Adrenal gland (tissue), 12 donors: Measurements from ENCODE around the gene MAP3K12. TPM values are rescaled to one million over a fixed set of nuclear protein-coding genes. Genes with fewer than 3 reads are reported as not detected.

Source experiments
- DNase-seq, 7 donors: peaks; one replicate each; pipeline ENCODE4 v3.0.0-alpha.2; 2019 to 2020
- H3K27ac ChIP-seq, 5 donors: fragments of 200-600 bp; sonication (generic) in 4 of 5; 1 replicate in 3 of 5; 2 replicates in 2 of 5; pipeline versions ENCODE4 v1.5.1 to v1.8.0; 2016 to 2020; ENCODE audit warnings: mild to moderate bottlenecking in 1 of 5
- H3K27me3 ChIP-seq: fragments of 200-600 bp; 2 replicates; pipeline ENCODE4 v1.8.0; 2021
- H3K36me3 ChIP-seq, 2 donors: fragments of 200-600 bp; replicated peaks in 1 of 2; 1 replicate in 1 of 2; 2 replicates in 1 of 2; pipeline versions ENCODE4 v1.5.1 to v1.8.0; 2018 to 2022
- H3K4me1 ChIP-seq, 2 donors: fragments of 200-600 bp; replicated peaks in 1 of 2; 1 replicate in 1 of 2; 2 replicates in 1 of 2; pipeline versions ENCODE4 v1.5.1 to v1.8.0; 2018 to 2021
- H3K4me3 ChIP-seq, 4 donors: fragments of 200-600 bp; sonication (generic) in 3 of 4; one replicate each; pipeline ENCODE4 v1.5.1; 2016 to 2018
- H3K9me3 ChIP-seq, 3 donors: fragments of 200-600 bp; sonication (generic) in 1 of 3; replicated peaks in 1 of 3; 1 replicate in 2 of 3; 2 replicates in 1 of 3; pipeline versions ENCODE4 v1.5.1 to v1.8.0; 2016 to 2021
- POLR2A ChIP-seq, 2 donors: fragments of 450-650 bp; IDR thresholded peaks; one replicate each; pipeline ENCODE4 v1.6.1; 2017; ENCODE audit warnings: antibody characterized with exemption in 2 of 2, mild to moderate bottlenecking in 2 of 2, moderate library complexity in 1 of 2
- WGBS, 4 donors: extraction: QIAGEN DNeasy Blood & Tissue Kit in 2 of 4; methylation state at CpG; one replicate each; pipeline versions ENCODE4 v1.1.5 to v1.1.7; 2013 to 2017; 5-methylcytosine and 5-hydroxymethylcytosine counted together
- intact Hi-C, 2 donors: fragments of 100-400 bp; cut with DNase I; formaldehyde crosslinking; loops; one replicate each; pipeline versions ENCODE4 v1.14.1 to v1.15.0; 2022 to 2023
- polyA plus RNA-seq, 3 donors: library from polyadenylated mRNA; stranded (reverse); fragments of 200-250 nt in 2 of 3; fragments of 350-450 nt in 1 of 3; fragmentation: Illumina TruSeq in 1 of 3; extraction: RNeasy Lipid Tissue Mini Kit (QIAGEN cat#74804) in 1 of 3; gene quantifications; one replicate each; pipeline ENCODE4 v1.2.3, GENCODE V29; 2013 to 2014
- total RNA-seq, 9 donors: library from RNA; depleted of rRNA in 4 of 9; stranded (reverse); fragments of >200 nt in 4 of 9; fragments of 120-200 nt in 1 of 9; fragmentation: NEBNext Ultra II Directional in 1 of 9; extraction: Animal tissue kit (Norgen Biotek cat#: 25700) in 1 of 9; gene quantifications; one replicate each; pipeline versions ENCODE4 v1.1.0 to v1.2.4, GENCODE V29; 2013 to 2023
- TF ChIP-seq, protein P1 (sequence below), 6 experiments: fragments of 450-650 bp in 4 of 6; fragments of 200-600 bp in 2 of 6; sonication (generic) in 1 of 6; IDR thresholded peaks; 1 replicate in 5 of 6; 2 replicates in 1 of 6; pipeline versions ENCODE4 v1.5.1 to v1.8.0; 2016 to 2021; ENCODE audit warnings: antibody characterized with exemption in 6 of 6, mild to moderate bottlenecking in 2 of 6, moderate library complexity in 1 of 6
- donor health status: healthy with polysubstance abuse.
- donor health status: Bipolar disorder and iron deficiency.
- donor health status: DM: yes; HTN: yes; CAD: no.
- donor health status: DM: no; HTN: no; CAD: no.
- donor health status: DM: no; HTN: no; CAD: no.
- donor health status: DM: yes; HTN: yes; CAD: no.

Gene MAP3K12
- total and polyA plus RNA-seq, 12 donors, result 6.9 to 85.1 (median 16.9) TPM

DNA sequence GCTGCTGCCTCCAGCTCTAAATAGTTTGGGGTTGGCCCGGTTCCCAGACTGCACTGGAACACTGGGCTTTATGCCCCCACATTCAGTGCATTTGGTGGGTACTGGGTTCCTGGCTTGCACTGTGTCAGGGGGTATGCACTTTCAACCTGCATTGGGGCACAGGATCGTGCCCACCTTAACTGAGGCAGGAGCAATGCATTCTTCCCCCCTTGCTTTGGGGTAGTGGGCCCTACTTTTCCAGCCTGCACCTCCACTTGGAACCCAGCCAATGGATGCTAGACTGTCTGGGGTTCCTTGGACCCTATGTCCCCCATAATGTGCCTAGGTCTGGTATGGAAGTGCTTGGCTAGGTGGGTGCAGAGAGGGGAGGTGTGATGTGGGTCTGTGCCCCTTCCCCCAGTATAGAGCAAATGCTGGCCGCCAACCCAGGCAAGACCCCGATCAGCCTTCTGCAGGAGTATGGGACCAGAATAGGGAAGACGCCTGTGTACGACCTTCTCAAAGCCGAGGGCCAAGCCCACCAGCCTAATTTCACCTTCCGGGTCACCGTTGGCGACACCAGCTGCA is 2.4 kb upstream of the MAP3K12 start:
- Histone ChIP-seq H3K9me3 (no peaks in the 10 kb centered on the region), H3K27ac (peak overlapping the region; percentile 92 to 100 (median 99)), H3K27me3 (no peaks in the 10 kb centered on the region), H3K36me3 (peaks cover 0 to 24% of the 10 kb centered on the region in 2 donors), H3K4me3 (peak overlapping the region in 3 of 4 donors; percentile 53 to 74 (median 57)), H3K4me1 (peaks cover 29 to 46% of the 10 kb centered on the region in 2 donors)
- TF ChIP-seq POLR2A (IDR thresholded peaks at IDR 0.05), result no peak
- TF ChIP-seq, protein P1, sequence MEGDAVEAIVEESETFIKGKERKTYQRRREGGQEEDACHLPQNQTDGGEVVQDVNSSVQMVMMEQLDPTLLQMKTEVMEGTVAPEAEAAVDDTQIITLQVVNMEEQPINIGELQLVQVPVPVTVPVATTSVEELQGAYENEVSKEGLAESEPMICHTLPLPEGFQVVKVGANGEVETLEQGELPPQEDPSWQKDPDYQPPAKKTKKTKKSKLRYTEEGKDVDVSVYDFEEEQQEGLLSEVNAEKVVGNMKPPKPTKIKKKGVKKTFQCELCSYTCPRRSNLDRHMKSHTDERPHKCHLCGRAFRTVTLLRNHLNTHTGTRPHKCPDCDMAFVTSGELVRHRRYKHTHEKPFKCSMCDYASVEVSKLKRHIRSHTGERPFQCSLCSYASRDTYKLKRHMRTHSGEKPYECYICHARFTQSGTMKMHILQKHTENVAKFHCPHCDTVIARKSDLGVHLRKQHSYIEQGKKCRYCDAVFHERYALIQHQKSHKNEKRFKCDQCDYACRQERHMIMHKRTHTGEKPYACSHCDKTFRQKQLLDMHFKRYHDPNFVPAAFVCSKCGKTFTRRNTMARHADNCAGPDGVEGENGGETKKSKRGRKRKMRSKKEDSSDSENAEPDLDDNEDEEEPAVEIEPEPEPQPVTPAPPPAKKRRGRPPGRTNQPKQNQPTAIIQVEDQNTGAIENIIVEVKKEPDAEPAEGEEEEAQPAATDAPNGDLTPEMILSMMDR (IDR thresholded peaks at IDR 0.05), result no peak
- DNase-seq, result peak in 1 of 7 donors; percentile 59
- intact Hi-C loops, result loop anchor here (5.0 to 10.0 kb wide), 2 partner anchors 49 to 177 kb away; partner anchors contain the start of genes AAAS (in 1 of the 2) and PCBP2 (in 1 of the 2)
- WGBS, 4 donors, result 58 to 71% (median 60%) methylated on average over 4 to 10 of the region's 10 CpGs

DNA sequence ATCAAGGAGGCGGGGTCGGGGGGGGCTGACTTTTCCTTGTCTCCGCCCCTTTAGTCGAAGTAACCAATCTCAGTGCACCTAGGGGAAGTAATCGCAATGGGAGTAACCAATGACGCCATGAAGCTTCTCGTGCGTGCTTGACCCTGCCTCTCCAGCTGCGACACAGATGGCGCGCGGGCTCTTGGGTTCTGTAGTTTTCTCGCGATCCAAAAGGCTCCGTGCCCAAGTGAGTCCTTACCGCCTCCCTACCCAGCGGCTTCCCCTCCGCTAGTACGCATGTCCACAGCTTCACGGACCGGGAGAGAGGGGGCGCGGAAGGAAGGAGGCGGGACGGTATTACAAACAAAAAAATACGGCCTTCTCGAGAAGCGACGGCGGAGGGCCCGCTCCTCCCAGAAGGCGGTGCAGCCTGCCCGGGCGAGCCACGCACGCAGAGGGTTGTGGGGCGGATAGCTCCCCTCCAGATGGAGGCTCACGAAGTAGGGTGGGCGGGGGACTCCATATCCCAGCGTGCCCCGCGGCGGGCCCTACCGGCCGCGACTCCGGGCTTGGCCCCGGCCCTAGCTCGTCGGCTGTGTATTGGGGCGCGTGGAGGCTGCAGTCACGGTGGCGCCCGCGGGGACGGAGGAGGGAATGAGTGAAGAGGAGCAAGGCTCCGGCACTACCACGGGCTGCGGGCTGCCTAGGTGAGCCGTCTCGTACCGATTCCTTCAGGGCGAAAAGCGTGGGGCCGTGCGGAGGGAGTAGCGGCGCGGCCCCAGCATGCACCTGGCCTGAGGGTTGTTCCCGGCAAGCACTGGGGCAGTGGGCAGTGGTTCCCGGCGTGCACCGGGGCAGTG is 1.7 kb upstream of the MAP3K12 start, which contains the start of gene TARBP2:
TSS of gene TARBP2 (plus strand) at position 508 of the 839 bp plus-strand sequence. CDS start at position 634, 126 bp downstream.
- peak; percentile 96 to 100 (median 99) for DNase-seq
- H3K4me3 ChIP-seq, result peak within 1 kb of the TSS in 3 of 4 donors; percentile 53 to 74 (median 57)
- WGBS, 4 donors, result 0 to 2% (median 0%) methylated on average over 35 to 74 of the region's 74 CpGs
- H3K27me3 ChIP-seq, result no peaks in the 10 kb centered on the region
- peak within 1 kb of the TSS; percentile 92 to 100 (median 99) for H3K27ac ChIP-seq
- H3K4me1 ChIP-seq, result peaks cover 29 to 48% of the 10 kb centered on the region in 2 donors
- peaks cover 0 to 17% of the 10 kb centered on the region in 2 donors for H3K36me3 ChIP-seq
- no peaks in the 10 kb centered on the region for H3K9me3 ChIP-seq
- TF ChIP-seq POLR2A (IDR thresholded peaks at IDR 0.05), result peak; percentile 48 to 71
- TF ChIP-seq, protein P1 (IDR thresholded peaks at IDR 0.05), result peak in 2 of 6 experiments; percentile 3 to 8
- intact Hi-C loops, result loop anchor here (5.0 to 10.0 kb wide), 2 partner anchors 49 to 176 kb away; partner anchors contain the start of genes AAAS (in 1 of the 2) and PCBP2 (in 1 of the 2)

DNA sequence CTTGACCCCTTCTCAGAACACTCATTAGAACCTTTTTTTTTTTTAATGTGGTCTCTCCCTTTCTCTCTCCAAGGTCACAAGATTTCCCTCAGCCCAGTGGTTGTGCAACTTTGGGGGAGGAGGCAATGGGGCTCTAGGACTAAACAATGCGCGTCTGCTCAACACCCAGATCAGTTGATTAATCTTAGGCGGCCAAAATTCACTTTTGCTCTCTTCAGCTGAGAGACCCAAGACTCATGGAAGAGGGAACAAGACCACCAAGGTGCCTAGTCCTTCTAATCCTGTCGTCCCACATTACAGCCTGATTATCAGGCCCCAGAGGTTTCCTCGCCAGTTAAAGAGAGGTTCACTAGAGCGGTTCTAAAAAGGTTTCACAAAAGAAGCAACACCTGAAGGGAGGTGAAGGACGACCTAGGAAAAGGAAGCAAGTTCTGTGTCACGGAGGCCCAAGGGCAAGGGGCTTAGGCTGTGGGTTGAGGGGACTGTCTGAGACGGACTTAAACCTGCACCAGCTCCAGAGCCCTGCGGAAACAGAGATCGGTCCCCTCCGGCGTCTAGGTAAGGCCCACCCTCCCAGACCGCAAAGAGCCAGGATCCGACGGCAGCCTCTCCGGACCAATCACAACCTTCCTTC is 1.0 kb upstream of the MAP3K12 start:
- peak overlapping the region in 3 of 4 donors; percentile 27 to 57 (median 50) for H3K4me3 ChIP-seq
- peak overlapping the region; percentile 92 to 100 (median 99) for H3K27ac ChIP-seq
- H3K36me3 ChIP-seq, result peaks cover 0 to 9% of the 10 kb centered on the region in 2 donors
- peak; percentile 97 for TF ChIP-seq POLR2A (IDR thresholded peaks at IDR 0.05)
- TF ChIP-seq, protein P1 (IDR thresholded peaks at IDR 0.05), result no peak
- intact Hi-C loops, result loop anchor here (5.0 to 10.0 kb wide), 2 partner anchors 48 to 175 kb away; partner anchors contain the start of genes AAAS (in 1 of the 2) and PCBP2 (in 1 of the 2)
- H3K4me1 ChIP-seq, result peaks cover 24 to 41% of the 10 kb centered on the region in 2 donors
- peak in 6 of 7 donors; percentile 81 to 90 (median 86) for DNase-seq
- WGBS, 4 donors, result 0 to 3% (median 1%) methylated on average over 9 to 17 of the region's 17 CpGs
- H3K9me3 ChIP-seq, result no peaks in the 10 kb centered on the region
- no peaks in the 10 kb centered on the region for H3K27me3 ChIP-seq
